HG02938 (cell line): ENCODE results near the gene NUP210L.

Experiments used
- ATAC-seq: cut with Tn5 transposase; IDR thresholded peaks from one replicate; pipeline ENCODE4 v1.9.1; 2021; ENCODE audit warnings: mild to moderate bottlenecking, moderate library complexity; ENCODE audit not compliant: unreplicated experiment

The NUP210L gene

GRCh38 chr1:153968000-153968363 is 186.9 kb downstream of the NUP210L start:
- no peak for ATAC-seq

DNA sequence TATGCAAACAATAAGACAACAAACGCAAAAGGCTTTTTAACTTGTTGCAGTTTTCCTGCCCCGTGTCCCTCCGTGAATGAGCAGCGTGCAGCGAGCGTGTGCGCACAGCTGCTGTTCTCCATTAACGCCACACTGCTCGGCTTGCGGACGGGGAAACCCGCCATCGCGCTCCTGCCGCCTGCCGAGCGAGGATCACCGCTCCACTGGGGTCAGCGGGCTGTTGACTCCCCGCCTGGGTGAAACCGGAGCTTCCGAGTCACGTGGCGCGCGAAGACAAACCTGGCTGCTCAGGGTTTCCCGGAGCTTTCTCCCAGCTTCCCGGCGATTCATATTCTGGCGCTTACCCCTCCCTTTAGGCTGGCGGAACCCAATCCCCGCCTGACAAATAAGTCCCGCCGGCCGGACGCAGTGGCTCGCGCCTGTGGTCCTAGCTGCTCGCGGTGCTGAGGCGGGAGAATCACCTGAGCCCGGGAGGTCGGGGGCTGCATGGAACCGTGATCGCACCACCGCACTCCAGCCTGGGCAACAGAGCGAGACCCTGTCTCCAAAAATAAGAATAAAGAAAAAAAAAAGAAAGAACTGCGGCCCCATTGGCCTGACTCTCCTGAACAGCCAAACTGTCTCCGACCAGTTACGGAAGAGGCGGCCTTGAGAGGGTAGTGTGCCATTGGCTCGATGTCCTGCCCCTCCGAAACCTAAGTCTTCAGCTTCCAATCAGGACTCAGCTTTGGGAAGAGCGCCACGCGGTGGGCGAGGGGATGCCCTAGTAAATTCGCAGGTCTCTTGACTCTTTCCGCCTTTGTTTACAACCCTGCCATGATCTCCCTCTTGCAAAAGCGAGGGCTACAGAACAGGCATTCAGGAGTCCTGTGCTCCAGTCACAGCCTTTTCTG is 187.5 kb downstream of the NUP210L start, which contains the start of gene CREB3L4:
TSS of gene CREB3L4 (plus strand) at position 796 of the 893 bp plus-strand sequence. CDS start 624 bp downstream, outside the sequence.
- peak; percentile 73 for ATAC-seq

GRCh38 chr1:153963850-153964331 is 191.0 kb downstream of the NUP210L start:
- ATAC-seq: no peak

- ATAC-seq: peak; percentile 43
Observed at GRCh38 chr1:153963030-153963849, 191.6 kb downstream of the NUP210L start, which contains the start of gene SLC39A1. TSS of gene SLC39A1 (minus strand) at chr1:153963537. CDS start at chr1:153962715, 822 bp downstream.

GRCh38 chr1:153962088-153963029 is 192.5 kb downstream of the NUP210L start:
- ATAC-seq: no peak

- ATAC-seq: no peak
Observed at GRCh38 chr1:153961421-153961820, 193.5 kb downstream of the NUP210L start.

DNA sequence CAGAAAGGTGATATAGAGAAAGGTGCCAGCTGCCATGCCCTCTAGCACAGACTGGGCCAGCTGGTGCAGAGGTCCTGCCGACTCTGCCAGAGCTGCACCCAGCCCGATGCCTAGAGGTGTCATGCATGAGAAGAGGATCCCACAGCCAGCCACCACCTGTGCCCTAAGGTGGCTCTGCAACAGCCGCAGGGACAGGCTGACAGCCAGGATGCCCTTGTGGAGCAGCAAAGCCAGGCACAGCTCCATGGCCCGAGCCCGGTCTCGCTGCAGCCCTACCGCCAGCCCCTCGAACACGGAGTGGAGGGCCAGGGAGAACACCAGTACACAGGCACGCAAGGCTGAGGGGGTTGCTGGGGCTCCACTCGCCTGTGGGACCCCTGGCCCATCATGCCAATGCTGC is 194.7 kb downstream of the NUP210L start:
- no peak for ATAC-seq

GRCh38 chr1:153959454-153959853 is 195.4 kb downstream of the NUP210L start:
- no peak for ATAC-seq

- ATAC-seq: no peak
Observed at GRCh38 chr1:153958961-153959260, 196.0 kb downstream of the NUP210L start.

- ATAC-seq: peak; percentile 79
Observed at GRCh38 chr1:153958111-153958960, 196.5 kb downstream of the NUP210L start, which contains the start of gene CRTC2. TSS of gene CRTC2 (minus strand) at chr1:153958612. CDS start at chr1:153958497, 115 bp downstream.

- ATAC-seq: no peak
Observed at GRCh38 chr1:153957744-153958110, 197.1 kb downstream of the NUP210L start.

GRCh38 chr1:153956997-153957715 is 197.7 kb downstream of the NUP210L start:
- ATAC-seq: no peak

- no peak for ATAC-seq
Observed at GRCh38 chr1:153954826-153955225, 200.0 kb downstream of the NUP210L start.

DNA sequence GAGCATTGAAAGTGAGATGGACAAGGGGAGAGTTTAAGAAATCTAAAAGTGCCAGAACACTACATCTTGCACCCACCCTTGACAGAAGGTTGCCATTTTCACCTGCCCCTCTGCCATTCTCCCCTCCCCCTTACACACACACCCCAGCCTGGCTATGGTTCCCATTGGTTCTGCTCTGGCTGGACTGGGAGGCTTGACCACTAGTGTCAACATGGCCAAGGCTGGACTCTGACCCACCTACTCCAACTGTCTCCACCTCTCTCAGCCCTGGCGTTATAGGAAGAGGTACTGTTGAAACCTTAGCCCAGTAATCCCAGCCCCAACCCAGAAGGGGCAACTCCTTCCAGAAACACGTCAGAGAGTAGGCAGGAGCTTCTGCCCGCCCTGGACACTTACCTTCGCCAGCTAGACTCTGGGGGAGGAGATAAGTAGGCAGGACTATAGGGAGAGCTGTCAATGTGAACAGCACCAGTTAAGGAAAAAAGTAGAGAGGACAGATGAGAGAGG is 201.0 kb downstream of the NUP210L start:
- no peak for ATAC-seq

DNA sequence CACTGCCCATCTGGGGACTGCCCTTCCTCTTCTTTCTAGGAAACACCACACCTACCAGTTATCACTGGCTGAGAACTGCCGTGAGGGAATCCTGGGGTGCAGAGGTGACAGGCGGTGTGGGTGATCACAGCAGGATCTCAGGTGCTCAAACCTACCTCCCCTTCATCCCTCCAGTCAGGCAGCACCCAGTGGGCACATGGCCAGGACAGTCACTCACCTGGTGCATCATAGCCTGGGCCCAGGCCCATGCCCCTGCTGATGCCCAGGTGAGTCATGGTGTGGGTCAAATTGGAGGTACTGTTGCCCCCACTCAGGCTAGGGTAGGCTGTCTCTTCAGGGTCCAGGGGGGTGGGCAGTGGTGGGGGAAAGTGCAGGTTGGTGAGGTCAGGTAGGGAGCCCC is 203.1 kb downstream of the NUP210L start:
- no peak for ATAC-seq

DNA sequence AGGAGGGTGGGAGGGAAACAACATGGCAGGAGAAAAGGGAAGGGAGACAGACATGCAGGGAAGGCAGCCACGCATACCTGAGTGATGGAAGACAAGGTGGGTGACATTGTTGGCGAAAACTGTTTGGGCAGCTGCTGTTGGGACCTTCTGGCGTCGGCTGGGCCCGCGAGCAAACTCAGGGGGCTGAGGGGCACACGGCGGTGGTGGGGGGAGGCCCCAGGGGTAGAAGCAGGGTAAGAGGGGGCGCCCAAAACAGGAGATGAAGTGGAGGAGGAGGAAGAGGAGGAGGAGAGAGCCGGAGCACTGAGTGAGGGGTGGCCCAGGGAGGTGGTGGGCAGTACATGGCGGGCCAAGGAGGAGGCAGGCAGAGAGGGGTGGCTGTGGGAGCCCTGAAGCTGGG is 203.7 kb downstream of the NUP210L start:
- ATAC-seq: no peak

GRCh38 chr1:153946622-153947241 is 208.1 kb downstream of the NUP210L start, which contains the start of gene DENND4B:
TSS of gene DENND4B (minus strand) at chr1:153946718. CDS start at chr1:153944374, 2,344 bp downstream.
- peak; percentile 50 for ATAC-seq
